K562 (cell line): Measurements from ENCODE around the gene DNAAF8. TPM values are rescaled to one million over a fixed set of nuclear protein-coding genes. Genes with fewer than 3 reads are reported as not detected.

Source experiments
- DEAF1 ChIP-seq: fragments of 450-650 bp; formaldehyde crosslinking; IDR thresholded peaks from 2 replicates; pipeline ENCODE4 v1.4.0; 2020; ENCODE audit warnings: mild to moderate bottlenecking, moderate library complexity
- ETS1 ChIP-seq: conservative IDR thresholded peaks from 2 replicates; pipeline ENCODE4 v1.6.1; 2011; ENCODE audit warnings: low read depth, mild to moderate bottlenecking, low read length; ENCODE audit not compliant: control insufficient read depth
- FOS ChIP-seq: IDR thresholded peaks from 3 replicates; pipeline ENCODE4 v1.6.1; 2011; ENCODE audit not compliant: insufficient read length; ENCODE audit errors: extremely low read depth
- HMGXB4 ChIP-seq: sonication (generic); formaldehyde crosslinking; IDR thresholded peaks from 2 replicates; pipeline ENCODE4 v1.8.1; 2023; ENCODE audit warnings: mild to moderate bottlenecking, missing genetic modification reagents
- JUN ChIP-seq, 2 experiments: sonication (generic) in 1 of 2; formaldehyde crosslinking in 1 of 2; IDR thresholded peaks; 2 replicates each; pipeline versions ENCODE4 v1.6.1 to v1.8.0; 2012 to 2022; ENCODE audit warnings: borderline replicate concordance in 2 of 2, mild to moderate bottlenecking in 2 of 2, improper control_type of control experiment in 1 of 2, low read depth in 1 of 2, low read length in 1 of 2, missing genetic modification reagents in 1 of 2
- KLF13 ChIP-seq: fragments of 450-650 bp; IDR thresholded peaks from 2 replicates; pipeline ENCODE4 v1.6.1; 2016; ENCODE audit warnings: missing genetic modification characterization, low read depth, mild to moderate bottlenecking, missing compliant biosample characterization, moderate library complexity, borderline replicate concordance
- MBD1 ChIP-seq: fragments of 250-450 bp; sonication (Bioruptor Pico); IDR thresholded peaks from 2 replicates; pipeline ENCODE4 v1.8.0; 2022; ENCODE audit warnings: inconsistent platforms
- MYC ChIP-seq, 2 experiments: fragments of 250-450 bp in 1 of 2; sonication (Bioruptor Pico) in 1 of 2; IDR thresholded peaks; 2 replicates each; pipeline versions ENCODE4 v1.5.1 to v1.6.1; 2012 to 2021; ENCODE audit warnings: low read depth in 2 of 2, borderline replicate concordance in 1 of 2, improper control_type of control experiment in 1 of 2, low read length in 1 of 2, mild to moderate bottlenecking in 1 of 2, moderate library complexity in 1 of 2
- NONO ChIP-seq, 2 experiments: fragments of 200-400 bp in 1 of 2; fragments of 450-650 bp in 1 of 2; formaldehyde crosslinking in 1 of 2; IDR thresholded peaks; 2 replicates each; pipeline ENCODE4 v1.6.1; 2017; ENCODE audit warnings: low read depth in 2 of 2, mild to moderate bottlenecking in 2 of 2, moderate library complexity in 2 of 2, low read length in 1 of 2
- NR3C1 ChIP-seq: sonication (generic); formaldehyde crosslinking; IDR thresholded peaks from 2 replicates; pipeline ENCODE4 v1.8.1; 2022; ENCODE audit warnings: missing genetic modification reagents
- RB1 ChIP-seq: fragments of 450-650 bp; IDR thresholded peaks from 2 replicates; pipeline ENCODE4 v1.6.1; 2017; ENCODE audit warnings: low read depth, mild to moderate bottlenecking
- SMARCC2 ChIP-seq: fragments of 450-650 bp; IDR thresholded peaks from 2 replicates; pipeline ENCODE4 v1.6.1; 2017; ENCODE audit warnings: antibody characterized with exemption, moderate library complexity, mild to moderate bottlenecking, low read depth
- TSC22D4 ChIP-seq: fragments of 450-650 bp; IDR thresholded peaks from 2 replicates; pipeline ENCODE4 v1.6.1; 2016; ENCODE audit warnings: missing genetic modification characterization, missing biosample characterization, control low read depth
- ZNF507 ChIP-seq: conservative IDR thresholded peaks from 2 replicates; pipeline ENCODE4 v1.6.1; 2017; ENCODE audit warnings: missing genetic modification characterization, missing compliant biosample characterization
- ZNF644 ChIP-seq: fragments of 200-800 bp; sonication (Bioruptor generic); IDR thresholded peaks from 2 replicates; pipeline ENCODE4 v1.6.1; 2016; ENCODE audit warnings: low read depth, missing genetic modification characterization, missing compliant biosample characterization
- polyA plus RNA-seq, 8 experiments: library from polyadenylated mRNA; depleted of rRNA in 4 of 8; stranded (reverse) in 5 of 8; unstranded in 3 of 8; fragments of >200 nt; fragmentation: Nextera tagmentation in 2 of 8; fragmentation: Illumina TruSeq in 1 of 8; extraction: Ambion mirVana in 2 of 8; extraction: Trizol in 1 of 8; gene quantifications; 2 replicates each; pipeline versions ENCODE4 v1.2.1 to v1.2.3, GENCODE V29; 2011 to 2014; ENCODE audit warnings: inconsistent platforms in 1 of 8, missing spikeins in 1 of 8
- total RNA-seq, 7 experiments: library from RNA; depleted of rRNA in 6 of 7; stranded (reverse); fragments of >200 nt in 6 of 7; fragmentation: Illumina TruSeq in 2 of 7; extraction: Trizol in 2 of 7; gene quantifications; 2 replicates each; pipeline versions ENCODE4 v1.2.1 to v1.2.3, GENCODE V29; 2011 to 2021; ENCODE audit warnings: low replicate concordance in 1 of 7

The DNAAF8 gene
- total and polyA plus RNA-seq, 9 of the 15 experiments (the other 6 are each of a cell fraction or from before 2014, with no cell fraction given) = 0.04 to 0.12 (median 0.10) TPM; not detected in 6

GRCh38 chr16:4693296-4693955 is 40.9 kb upstream of the DNAAF8 start, which contains the start of gene NUDT16L1 (continued):
- no peak for TF ChIP-seq ETS1
- no peak for TF ChIP-seq ZNF507 (tag)
- no peak for TF ChIP-seq MBD1 (CRISPR knock-in tag)
- TF ChIP-seq HMGXB4 (CRISPR knock-in tag) = no peak
- no peak for TF ChIP-seq ZNF644 (tag)
- peak; percentile 75 for TF ChIP-seq FOS
- 0 out of 4 replicates have a peak, but pooled peaks of 1 of the 2 experiments have one; percentile 58 for TF ChIP-seq NONO (IDR thresholded peaks at IDR 0.05; ENCODE audit: low read depth in 2 of 2, low read length in 1 of 2)
- TF ChIP-seq DEAF1 = no peak
- no peak for TF ChIP-seq NR3C1 (CRISPR knock-in tag)
- TF ChIP-seq TSC22D4 (tag) = no peak
- no peak for TF ChIP-seq MYC (IDR thresholded peaks at IDR 0.05; ENCODE audit: low read depth, low read length)
- no peak for TF ChIP-seq MYC (CRISPR knock-in tag; IDR thresholded peaks at IDR 0.05; ENCODE audit: borderline replicate concordance, low read depth)
- TF ChIP-seq SMARCC2 = no peak
- no peak for TF ChIP-seq JUN (IDR thresholded peaks at IDR 0.05; ENCODE audit: borderline replicate concordance, low read depth, low read length)
- TF ChIP-seq JUN (CRISPR knock-in tag; IDR thresholded peaks at IDR 0.05; ENCODE audit: borderline replicate concordance) = no peak
- peak; percentile 82 for TF ChIP-seq RB1
- TF ChIP-seq KLF13 (tag) = 0 out of 2 replicates have a peak, but pooled peaks have one; percentile 15
